ENCODE data around the gene COL8A1.

COL8A1 gene

GRCh38 chr3:99641480-99641879 lies 3.1 kb downstream of the COL8A1 start:
- no peak overlapping the region for H3K4me2 ChIP-seq (ENCODE audit: low read depth, low read length, poor library complexity, severe bottlenecking)
- no peak overlapping the region for H3K9ac ChIP-seq (ENCODE audit: low read length)
- no peaks in the 10 kb centered on the region for H3K9me2 ChIP-seq (replicated peaks; ENCODE audit: insufficient read depth, low read length)
- TF ChIP-seq CTCF (IDR thresholded peaks at IDR 0.05; ENCODE audit: insufficient read depth, low read length, poor library complexity, severe bottlenecking) (no peak), EZH2phosphoT487 (conservative IDR thresholded peaks at IDR 0.05; ENCODE audit: low read length) (no peak)
- H4K20me1 ChIP-seq (ENCODE audit: low read depth, low read length), result no peaks in the 10 kb centered on the region
- no peak overlapping the region for H3K4me3 ChIP-seq (ENCODE audit: insufficient read depth, low read length, poor library complexity, severe bottlenecking)
- no peak overlapping the region for H2AFZ ChIP-seq (ENCODE audit: low read depth, low read length, severe bottlenecking)
- H3F3A ChIP-seq (ENCODE audit: insufficient read depth), result no peaks in the 10 kb centered on the region
- H3K27ac ChIP-seq (ENCODE audit: low read depth, low read length), result no peak overlapping the region
- H3K9me3 ChIP-seq (ENCODE audit: insufficient read depth, low read length), result no peaks in the 10 kb centered on the region
- no peaks in the 10 kb centered on the region for H3K79me2 ChIP-seq (ENCODE audit: insufficient read depth, low read length)
- H3K27me3 ChIP-seq (ENCODE audit: low read length), result no peaks in the 10 kb centered on the region
- H3K36me3 ChIP-seq (ENCODE audit: low read length), result no peaks in the 10 kb centered on the region

GRCh38 chr3:99641982-99642381 lies 3.6 kb downstream of the COL8A1 start:
- Histone ChIP-seq H3F3A (ENCODE audit: insufficient read depth) (no peaks in the 10 kb centered on the region), H3K27me3 (ENCODE audit: low read length) (no peaks in the 10 kb centered on the region), H4K20me1 (ENCODE audit: low read depth, low read length) (no peaks in the 10 kb centered on the region)

GRCh38 chr3:99644017-99644416 lies 5.6 kb downstream of the COL8A1 start:
- Histone ChIP-seq H3F3A (ENCODE audit: insufficient read depth) (no peaks in the 10 kb centered on the region), H3K79me2 (ENCODE audit: insufficient read depth, low read length) (no peaks in the 10 kb centered on the region), H3K36me3 (ENCODE audit: low read length) (no peaks in the 10 kb centered on the region), H3K9me2 (replicated peaks; ENCODE audit: insufficient read depth, low read length) (no peaks in the 10 kb centered on the region), H3K27ac (ENCODE audit: low read depth, low read length) (no peak overlapping the region), H4K20me1 (ENCODE audit: low read depth, low read length) (no peaks in the 10 kb centered on the region), H3K27me3 (ENCODE audit: low read length) (no peaks in the 10 kb centered on the region), H3K9me3 (ENCODE audit: insufficient read depth, low read length) (no peaks in the 10 kb centered on the region), H2AFZ (ENCODE audit: low read depth, low read length, severe bottlenecking) (no peak overlapping the region), H3K9ac (ENCODE audit: low read length) (no peak overlapping the region), H3K4me3 (ENCODE audit: insufficient read depth, low read length, poor library complexity, severe bottlenecking) (no peak overlapping the region), H3K4me2 (ENCODE audit: low read depth, low read length, poor library complexity, severe bottlenecking) (no peak overlapping the region)
- TF ChIP-seq EZH2phosphoT487 (conservative IDR thresholded peaks at IDR 0.05; ENCODE audit: low read length), result no peak
- TF ChIP-seq CTCF (IDR thresholded peaks at IDR 0.05; ENCODE audit: insufficient read depth, low read length, poor library complexity, severe bottlenecking), result no peak

More at GRCh38 chr3:99641982-99642381, 3.6 kb downstream of the COL8A1 start:
- Histone ChIP-seq H3K36me3 (ENCODE audit: low read length) (no peaks in the 10 kb centered on the region), H3K79me2 (ENCODE audit: insufficient read depth, low read length) (no peaks in the 10 kb centered on the region), H2AFZ (ENCODE audit: low read depth, low read length, severe bottlenecking) (no peak overlapping the region), H3K4me2 (ENCODE audit: low read depth, low read length, poor library complexity, severe bottlenecking) (no peak overlapping the region), H3K9me3 (ENCODE audit: insufficient read depth, low read length) (no peaks in the 10 kb centered on the region), H3K27ac (ENCODE audit: low read depth, low read length) (no peak overlapping the region), H3K9ac (ENCODE audit: low read length) (no peak overlapping the region), H3K4me3 (ENCODE audit: insufficient read depth, low read length, poor library complexity, severe bottlenecking) (no peak overlapping the region), H3K9me2 (replicated peaks; ENCODE audit: insufficient read depth, low read length) (no peaks in the 10 kb centered on the region)
- TF ChIP-seq CTCF (IDR thresholded peaks at IDR 0.05; ENCODE audit: insufficient read depth, low read length, poor library complexity, severe bottlenecking) (no peak), EZH2phosphoT487 (conservative IDR thresholded peaks at IDR 0.05; ENCODE audit: low read length) (no peak)

Data from SU-DHL-6 (cell line).